ENCODE data around the gene KRT12. TPM values are rescaled to one million over a fixed set of nuclear protein-coding genes. Genes with fewer than 3 reads are reported as not detected.

KRT12 gene
- total and polyA plus RNA-seq, 2 experiments from 2014 or later = not detected

DNA sequence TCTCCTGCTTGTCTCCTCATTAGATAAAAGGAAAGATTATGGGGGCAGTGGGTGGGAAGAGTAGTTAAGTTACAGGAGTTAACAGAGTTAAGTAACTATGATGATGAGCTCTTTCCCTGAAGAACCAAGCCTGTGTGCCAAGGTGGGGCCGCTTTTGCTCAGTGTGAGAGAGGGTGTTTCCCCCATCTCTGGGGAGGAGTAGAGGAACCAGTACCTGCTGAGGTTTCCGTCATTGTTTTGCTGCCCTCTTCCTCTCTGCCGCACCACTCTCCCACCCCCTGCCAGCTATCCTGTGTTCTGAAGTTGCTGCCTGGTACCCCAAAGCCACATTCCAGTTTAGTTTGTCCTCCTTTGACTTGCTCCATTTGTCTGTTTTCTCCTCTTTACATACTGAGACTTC lies 23.8 kb downstream of the KRT12 start:
- Histone ChIP-seq H3K4me3 (no peak overlapping the region), H3K9me3 (ENCODE audit: low read depth) (no peaks in the 10 kb centered on the region), H3K27ac (no peak overlapping the region), H3K4me1 (ENCODE audit: low read depth) (no peaks in the 10 kb centered on the region), H3K36me3 (no peaks in the 10 kb centered on the region), H3K27me3 (peaks cover 77% of the 10 kb centered on the region)
- no peak for DNase-seq (ENCODE audit: low read depth in 1 of 2, low spot score in 1 of 2)
- TF ChIP-seq, protein P1, sequence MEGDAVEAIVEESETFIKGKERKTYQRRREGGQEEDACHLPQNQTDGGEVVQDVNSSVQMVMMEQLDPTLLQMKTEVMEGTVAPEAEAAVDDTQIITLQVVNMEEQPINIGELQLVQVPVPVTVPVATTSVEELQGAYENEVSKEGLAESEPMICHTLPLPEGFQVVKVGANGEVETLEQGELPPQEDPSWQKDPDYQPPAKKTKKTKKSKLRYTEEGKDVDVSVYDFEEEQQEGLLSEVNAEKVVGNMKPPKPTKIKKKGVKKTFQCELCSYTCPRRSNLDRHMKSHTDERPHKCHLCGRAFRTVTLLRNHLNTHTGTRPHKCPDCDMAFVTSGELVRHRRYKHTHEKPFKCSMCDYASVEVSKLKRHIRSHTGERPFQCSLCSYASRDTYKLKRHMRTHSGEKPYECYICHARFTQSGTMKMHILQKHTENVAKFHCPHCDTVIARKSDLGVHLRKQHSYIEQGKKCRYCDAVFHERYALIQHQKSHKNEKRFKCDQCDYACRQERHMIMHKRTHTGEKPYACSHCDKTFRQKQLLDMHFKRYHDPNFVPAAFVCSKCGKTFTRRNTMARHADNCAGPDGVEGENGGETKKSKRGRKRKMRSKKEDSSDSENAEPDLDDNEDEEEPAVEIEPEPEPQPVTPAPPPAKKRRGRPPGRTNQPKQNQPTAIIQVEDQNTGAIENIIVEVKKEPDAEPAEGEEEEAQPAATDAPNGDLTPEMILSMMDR (IDR thresholded peaks at IDR 0.05; ENCODE audit: low read depth, low read length) = no peak

DNA sequence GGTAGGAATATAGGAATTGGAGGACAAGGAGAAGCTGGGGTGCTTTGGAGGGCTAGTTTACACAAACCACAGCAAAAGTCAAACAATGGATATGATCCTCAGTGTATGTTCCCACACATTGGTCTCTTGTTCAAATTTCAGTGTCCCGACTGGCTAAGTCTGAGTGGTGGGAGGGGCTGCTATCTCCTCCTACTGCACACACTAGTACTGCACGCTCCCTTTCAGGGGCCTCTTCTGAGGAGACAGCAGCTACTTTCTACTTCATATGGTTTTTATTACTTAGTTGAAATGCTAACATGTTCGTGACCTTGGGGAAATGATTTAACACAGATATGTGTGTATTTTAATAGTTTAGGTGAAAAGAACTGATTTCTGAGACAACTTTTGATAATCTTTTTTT lies 25.8 kb downstream of the KRT12 start:
- Histone ChIP-seq H3K27ac (no peak overlapping the region), H3K4me3 (no peak overlapping the region), H3K4me1 (ENCODE audit: low read depth) (no peaks in the 10 kb centered on the region), H3K27me3 (peaks cover 65% of the 10 kb centered on the region), H3K36me3 (no peaks in the 10 kb centered on the region), H3K9me3 (ENCODE audit: low read depth) (no peaks in the 10 kb centered on the region)
- TF ChIP-seq, protein P1 (IDR thresholded peaks at IDR 0.05; ENCODE audit: low read depth, low read length) = no peak
- DNase-seq (ENCODE audit: low read depth in 1 of 2, low spot score in 1 of 2) = no peak

DNA sequence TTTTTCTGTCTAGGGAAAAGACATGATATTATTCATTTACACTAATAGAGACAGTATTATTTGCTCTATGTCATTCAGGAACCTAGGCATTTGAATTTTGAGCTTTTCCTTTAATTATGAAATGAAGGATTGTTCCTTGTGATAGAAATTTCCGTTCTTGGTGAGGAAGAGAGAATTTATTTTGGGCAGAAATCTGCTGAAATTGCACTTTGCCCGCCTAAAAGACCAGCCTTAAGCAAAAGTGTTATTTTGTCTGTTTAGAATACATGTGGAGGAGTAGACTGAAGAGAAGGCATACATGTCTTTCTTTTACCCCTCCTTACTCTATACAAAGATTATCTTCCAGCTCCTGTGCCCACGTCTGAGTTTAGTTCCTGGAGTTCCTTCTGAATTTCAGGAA lies 27.8 kb downstream of the KRT12 start:
- TF ChIP-seq, protein P1 (IDR thresholded peaks at IDR 0.05; ENCODE audit: low read depth, low read length) = no peak
- no peaks in the 10 kb centered on the region for H3K36me3 ChIP-seq
- H3K4me1 ChIP-seq (ENCODE audit: low read depth) = no peaks in the 10 kb centered on the region
- no peaks in the 10 kb centered on the region for H3K9me3 ChIP-seq (ENCODE audit: low read depth)
- H3K4me3 ChIP-seq = no peak overlapping the region
- DNase-seq (ENCODE audit: low read depth in 1 of 2, low spot score in 1 of 2) = no peak
- peaks cover 46% of the 10 kb centered on the region for H3K27me3 ChIP-seq
- no peak overlapping the region for H3K27ac ChIP-seq

DNA sequence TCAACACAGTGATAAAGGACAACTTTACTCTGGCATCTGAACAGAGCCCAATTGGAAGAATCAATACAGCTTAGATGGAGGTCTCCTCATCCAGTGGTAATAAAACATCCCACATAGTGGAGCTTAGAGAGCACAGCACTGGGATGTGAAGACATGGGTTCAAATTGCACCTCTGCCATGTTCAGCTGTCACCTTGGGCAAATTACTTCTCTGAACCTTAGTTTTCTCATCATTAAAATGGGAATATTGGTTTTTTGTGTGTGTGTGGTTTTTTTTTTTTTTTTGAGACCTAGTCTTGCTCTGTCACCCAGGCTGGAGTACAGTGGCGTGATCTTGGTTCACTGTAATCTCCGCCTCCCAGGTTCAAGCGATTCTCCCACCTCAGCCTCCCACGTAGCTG lies 31.0 kb downstream of the KRT12 start:
- TF ChIP-seq, protein P1 (IDR thresholded peaks at IDR 0.05; ENCODE audit: low read depth, low read length) = no peak
- Histone ChIP-seq H3K36me3 (no peaks in the 10 kb centered on the region), H3K4me3 (no peak overlapping the region), H3K27me3 (peaks cover 38% of the 10 kb centered on the region), H3K9me3 (ENCODE audit: low read depth) (no peaks in the 10 kb centered on the region), H3K27ac (no peak overlapping the region), H3K4me1 (ENCODE audit: low read depth) (no peaks in the 10 kb centered on the region)
- DNase-seq (ENCODE audit: low read depth in 1 of 2, low spot score in 1 of 2) = no peak

DNA sequence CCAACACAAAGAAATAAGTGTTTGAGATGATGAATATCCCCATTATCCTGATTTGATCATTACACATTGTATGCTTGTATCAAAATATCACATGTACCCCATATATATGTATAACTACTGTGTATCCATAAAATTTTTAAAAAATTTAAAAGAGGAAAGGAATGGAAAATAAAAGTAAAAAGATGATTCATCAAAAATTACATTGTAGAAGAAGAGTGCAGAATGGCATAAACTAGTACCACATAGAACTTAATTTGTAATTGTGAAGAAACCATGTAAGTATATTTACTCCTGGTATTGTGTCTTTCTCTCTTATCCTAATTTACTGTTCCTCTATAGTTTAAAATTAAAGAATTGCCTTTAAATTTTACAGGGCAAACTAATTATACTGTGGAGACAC lies 33.1 kb downstream of the KRT12 start:
- no peak overlapping the region for H3K4me3 ChIP-seq
- peaks cover 29% of the 10 kb centered on the region for H3K27me3 ChIP-seq
- H3K36me3 ChIP-seq = no peaks in the 10 kb centered on the region
- H3K9me3 ChIP-seq (ENCODE audit: low read depth) = no peaks in the 10 kb centered on the region
- TF ChIP-seq, protein P1 (IDR thresholded peaks at IDR 0.05; ENCODE audit: low read depth, low read length) = no peak
- no peaks in the 10 kb centered on the region for H3K4me1 ChIP-seq (ENCODE audit: low read depth)
- H3K27ac ChIP-seq = no peak overlapping the region
- no peak for DNase-seq (ENCODE audit: low read depth in 1 of 2, low spot score in 1 of 2)

DNA sequence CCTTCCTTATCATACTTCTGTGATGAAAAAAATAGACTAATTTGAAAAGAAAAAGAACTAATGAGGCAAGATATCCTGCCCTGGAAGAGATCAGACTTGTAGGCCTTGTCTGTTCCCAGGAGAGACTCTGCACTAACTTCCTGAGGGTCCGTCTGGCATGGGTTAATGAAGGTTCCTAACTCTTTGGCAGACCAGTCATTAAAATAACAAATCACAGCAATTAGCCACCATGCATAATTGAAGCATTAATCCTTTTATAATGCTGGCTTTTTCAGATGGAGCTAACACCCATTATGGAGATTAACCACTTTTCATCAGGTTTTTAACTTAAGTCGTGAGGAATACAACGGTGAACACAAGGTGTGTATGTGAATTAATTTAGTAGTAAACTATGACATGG lies 34.2 kb downstream of the KRT12 start:
- Histone ChIP-seq H3K4me3 (no peak overlapping the region), H3K36me3 (no peaks in the 10 kb centered on the region), H3K4me1 (ENCODE audit: low read depth) (peaks cover 4% of the 10 kb centered on the region), H3K27ac (no peak overlapping the region), H3K9me3 (ENCODE audit: low read depth) (no peaks in the 10 kb centered on the region), H3K27me3 (peaks cover 24% of the 10 kb centered on the region)
- no peak for DNase-seq (ENCODE audit: low read depth in 1 of 2, low spot score in 1 of 2)
- TF ChIP-seq, protein P1 (IDR thresholded peaks at IDR 0.05; ENCODE audit: low read depth, low read length) = no peak
